SW480 (cell line): ENCODE measurements around the gene SPTBN5.
A peak's percentile ranks its signal among the peaks of the same experiment; 100 is the strongest.

Experiments used
- DNase-seq: peaks from one replicate; pipeline ENCODE4 v3.0.0-alpha.2; 2016; ENCODE audit warnings: low spot score

Gene SPTBN5

GRCh38 chr15:41903782-41904181 is 9.9 kb upstream of the SPTBN5 start:
- DNase-seq, result no peak

- no peak for DNase-seq
Measured at GRCh38 chr15:41901431-41901830, 7.6 kb upstream of the SPTBN5 start.

- DNase-seq, result no peak
Measured at GRCh38 chr15:41900526-41901380, 6.9 kb upstream of the SPTBN5 start.

GRCh38 chr15:41899854-41900442 is 6.1 kb upstream of the SPTBN5 start:
- DNase-seq, result no peak

GRCh38 chr15:41897363-41897799 is 3.5 kb upstream of the SPTBN5 start:
- DNase-seq, result no peak

GRCh38 chr15:41896566-41896965 is 2.7 kb upstream of the SPTBN5 start:
- no peak for DNase-seq

GRCh38 chr15:41895957-41896356 is 2.1 kb upstream of the SPTBN5 start:
- no peak for DNase-seq

GRCh38 chr15:41895491-41895890 is 1.6 kb upstream of the SPTBN5 start:
- DNase-seq, result no peak

- peak; percentile 84 for DNase-seq
Measured at GRCh38 chr15:41894791-41895463, 1.1 kb upstream of the SPTBN5 start.

- DNase-seq, result peak; percentile 9
Measured at GRCh38 chr15:41894251-41894790, 468 bp upstream of the SPTBN5 start.

- peak; percentile 46 for DNase-seq
Measured at GRCh38 chr15:41892621-41893421, 1.0 kb downstream of the SPTBN5 start.

GRCh38 chr15:41891946-41892345 is 1.9 kb downstream of the SPTBN5 start:
- DNase-seq, result no peak

- DNase-seq, result no peak
Measured at GRCh38 chr15:41891226-41891625, 2.6 kb downstream of the SPTBN5 start.

GRCh38 chr15:41890050-41890690 is 3.7 kb downstream of the SPTBN5 start:
- no peak for DNase-seq

- no peak for DNase-seq
Measured at GRCh38 chr15:41888662-41889253, 5.1 kb downstream of the SPTBN5 start.

- no peak for DNase-seq
Measured at GRCh38 chr15:41887893-41888292, 6.0 kb downstream of the SPTBN5 start.

GRCh38 chr15:41887161-41887560 is 6.7 kb downstream of the SPTBN5 start:
- no peak for DNase-seq

- no peak for DNase-seq
Measured at GRCh38 chr15:41886741-41887140, 7.1 kb downstream of the SPTBN5 start.

GRCh38 chr15:41885841-41886240 is 8.0 kb downstream of the SPTBN5 start:
- no peak for DNase-seq

GRCh38 chr15:41885321-41885720 is 8.5 kb downstream of the SPTBN5 start:
- no peak for DNase-seq

GRCh38 chr15:41884458-41884857 is 9.4 kb downstream of the SPTBN5 start:
- no peak for DNase-seq
